Hematopoietic multipotent progenitor cell treated with erythropoietin and hydrocortisone succinate and interleukin-3 and kit ligand, for 4 days (in vitro differentiated cells): ENCODE measurements around the gene SLC25A33.
"Not testable (repeated sequence)": the region's sequence is repeated elsewhere in the genome, so short reads cannot be mapped to it uniquely, and the experiment has no call there.

Experiments
- DNase-seq: peaks from one replicate; pipeline ENCODE4 v3.0.0-alpha.2; 2015

SLC25A33 gene

GRCh38 chr1:9602794-9603167 is 63.5 kb downstream of the SLC25A33 start:
- no peak for DNase-seq

DNA sequence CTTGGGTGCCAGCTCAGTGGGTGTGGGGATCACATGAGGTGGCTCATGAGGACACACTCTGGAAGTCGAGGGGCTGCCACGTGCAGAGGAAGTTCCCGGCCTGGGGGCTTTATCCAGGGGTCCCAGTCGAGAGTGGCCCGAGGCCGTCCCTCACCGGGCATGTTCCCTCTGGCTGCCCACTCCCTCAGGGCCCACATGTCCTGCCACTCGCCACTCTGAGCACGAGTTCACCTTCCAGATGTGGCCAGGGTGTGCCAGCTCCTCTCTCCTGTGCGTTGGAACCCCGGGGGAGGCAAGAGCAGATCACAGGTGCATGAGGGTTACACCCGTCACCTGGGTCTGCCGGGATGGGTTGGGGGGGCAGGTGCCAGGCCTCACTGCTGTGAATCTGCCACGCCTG is 64.0 kb downstream of the SLC25A33 start:
- no peak for DNase-seq

- DNase-seq: no peak
Observed at GRCh38 chr1:9603766-9604753, 64.8 kb downstream of the SLC25A33 start.

DNA sequence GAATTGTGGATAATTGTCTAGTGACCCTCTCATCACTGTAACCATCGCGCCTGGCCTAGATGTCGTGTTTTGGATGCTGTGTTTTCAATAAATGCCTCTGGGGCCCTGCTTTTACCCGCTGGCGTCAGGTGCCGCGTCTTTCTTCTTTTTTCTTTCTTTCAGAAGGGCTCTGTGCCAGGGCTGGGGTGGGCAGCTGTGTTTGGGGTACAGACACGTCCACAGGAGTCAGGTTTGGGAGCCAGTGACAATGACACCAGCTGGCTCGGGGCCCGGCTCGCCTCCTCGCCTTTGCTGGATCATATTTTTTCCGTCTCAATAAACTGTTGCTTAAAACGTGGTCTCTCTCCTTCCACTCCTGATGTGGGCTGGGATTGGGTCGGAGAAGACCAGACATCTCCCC is 65.6 kb downstream of the SLC25A33 start:
- no peak for DNase-seq

DNA sequence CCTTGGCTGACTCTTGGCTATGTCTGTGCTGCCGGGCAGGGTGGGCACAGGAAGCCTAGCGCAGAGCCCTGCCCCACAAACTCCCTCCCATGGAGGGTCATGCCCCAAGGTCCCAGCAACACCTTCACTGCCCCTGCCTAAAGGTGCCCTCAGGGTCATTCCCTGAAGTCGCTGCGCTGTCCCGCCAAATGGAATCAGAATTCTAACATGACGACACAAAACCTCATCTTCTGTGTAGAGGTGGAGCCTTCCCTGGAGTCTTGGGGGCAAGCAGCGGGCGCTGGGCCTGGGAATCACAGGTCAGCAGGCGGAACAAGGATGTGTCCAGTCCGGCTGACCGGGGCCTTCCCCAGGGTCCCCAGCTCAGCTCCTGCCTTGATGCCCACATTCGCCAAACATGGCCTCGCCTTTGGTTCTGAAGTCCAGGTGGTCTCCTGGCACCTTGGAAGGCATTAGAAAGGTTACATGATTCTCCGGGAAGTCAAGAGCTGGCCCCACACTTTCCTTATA is 66.7 kb downstream of the SLC25A33 start:
- DNase-seq: no peak

DNA sequence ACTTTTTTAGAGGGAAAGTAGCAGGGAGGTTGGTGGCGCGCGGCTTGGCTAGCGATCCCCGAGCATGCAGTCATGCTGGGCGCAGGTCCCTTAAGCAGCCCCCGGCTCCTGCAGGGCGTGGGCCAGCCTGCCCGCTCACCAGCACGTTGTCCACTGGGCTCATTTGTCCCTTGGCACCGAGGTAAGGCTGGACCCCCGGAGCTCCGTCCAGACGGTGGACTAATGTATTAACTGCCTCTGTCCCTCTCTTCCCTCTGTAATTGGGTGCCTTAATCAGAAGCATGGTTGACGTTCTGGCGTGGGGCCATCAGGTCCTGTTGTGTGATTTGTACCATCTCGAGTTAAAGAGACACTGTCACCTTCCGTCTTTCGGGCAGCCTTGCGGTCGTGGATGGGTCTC is 67.2 kb downstream of the SLC25A33 start:
- no peak for DNase-seq

GRCh38 chr1:9606948-9607347 is 67.7 kb downstream of the SLC25A33 start:
- DNase-seq: no peak

GRCh38 chr1:9607352-9607751 is 68.1 kb downstream of the SLC25A33 start:
- DNase-seq: no peak

GRCh38 chr1:9609998-9610397 is 70.7 kb downstream of the SLC25A33 start:
- no peak for DNase-seq

DNA sequence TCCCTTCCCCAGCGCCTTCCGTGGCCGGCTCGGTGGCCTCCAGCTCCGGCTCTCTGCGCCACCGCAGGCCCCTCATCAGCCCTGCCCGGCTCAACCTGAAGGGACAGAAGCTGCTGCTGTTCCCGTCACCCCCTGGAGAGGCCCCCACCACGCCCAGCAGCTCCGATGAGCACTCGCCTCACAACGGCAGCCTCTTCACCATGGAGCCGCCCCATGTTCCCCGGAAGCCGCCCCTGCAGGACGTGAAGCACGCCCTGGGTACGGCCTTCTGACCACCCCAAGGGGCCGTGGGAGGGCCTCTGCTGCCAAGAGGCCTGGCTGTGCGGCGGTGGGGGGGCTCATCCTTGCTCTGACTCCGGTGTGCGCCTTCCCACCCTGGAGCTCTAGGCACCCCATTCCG is 71.3 kb downstream of the SLC25A33 start:
- no peak for DNase-seq

DNA sequence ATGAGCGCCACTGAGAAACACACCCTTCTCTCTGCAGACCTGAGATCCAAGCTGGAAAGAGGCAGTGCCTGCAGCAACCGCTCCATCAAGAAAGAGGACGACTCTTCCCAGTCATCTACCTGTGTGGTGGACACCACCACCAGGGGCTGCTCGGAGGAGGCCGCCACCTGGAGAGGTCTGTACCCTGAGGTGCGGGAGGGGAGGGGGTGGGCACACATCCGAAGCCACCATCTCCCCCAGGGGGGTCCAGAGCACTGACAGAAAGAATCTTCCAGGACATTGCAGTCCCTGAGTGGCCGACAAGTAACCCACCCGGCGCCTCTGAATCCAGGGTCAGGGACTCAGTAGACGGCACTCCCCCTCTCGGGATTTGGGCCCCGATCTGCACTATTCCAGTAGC is 72.5 kb downstream of the SLC25A33 start:
- no peak for DNase-seq

GRCh38 chr1:9612162-9612845 is 73.0 kb downstream of the SLC25A33 start:
- DNase-seq: no peak

GRCh38 chr1:9612871-9613624 is 73.8 kb downstream of the SLC25A33 start:
- DNase-seq: no peak

- no peak for DNase-seq
Observed at GRCh38 chr1:9613625-9614299, 74.5 kb downstream of the SLC25A33 start.

GRCh38 chr1:9615316-9616063 is 76.2 kb downstream of the SLC25A33 start:
- peak; percentile 93 for DNase-seq

DNA sequence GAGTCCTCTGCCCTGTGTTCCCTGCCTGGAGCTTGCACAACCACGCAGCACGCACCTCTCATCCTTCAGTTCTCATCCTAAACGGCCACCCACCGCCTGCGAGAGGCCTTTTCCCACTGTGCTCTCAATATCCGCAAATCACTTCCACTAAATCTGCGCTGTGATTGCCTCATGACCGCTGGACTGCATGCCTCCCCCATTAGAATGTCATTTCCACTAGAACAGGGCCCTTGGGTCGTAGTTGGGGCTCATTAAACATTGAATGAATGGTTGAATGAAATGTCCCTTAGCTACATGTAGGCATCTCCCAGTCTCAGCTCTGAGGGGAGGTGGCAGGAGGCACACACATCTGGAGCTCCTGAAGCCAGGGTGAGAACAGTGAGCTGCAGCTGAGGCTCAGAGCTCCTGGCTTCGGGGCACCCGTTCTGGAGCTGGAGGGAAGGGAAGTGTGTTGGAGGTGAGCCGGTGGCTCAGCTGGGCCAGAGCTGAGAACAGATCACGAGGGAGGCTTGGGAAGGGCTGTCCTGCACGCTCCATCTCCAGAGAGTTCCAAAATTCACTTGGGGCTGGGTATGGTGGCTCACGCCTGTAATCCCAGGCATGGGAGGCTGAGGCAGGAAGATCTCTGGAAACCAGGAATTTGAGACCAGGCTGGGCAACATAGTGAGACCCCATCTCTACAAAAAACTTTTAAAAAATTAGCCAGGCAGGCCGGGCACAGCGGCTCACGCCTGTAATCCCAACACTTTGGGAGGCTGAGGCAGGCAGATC is 79.8 kb downstream of the SLC25A33 start:
- no peak for DNase-seq

DNA sequence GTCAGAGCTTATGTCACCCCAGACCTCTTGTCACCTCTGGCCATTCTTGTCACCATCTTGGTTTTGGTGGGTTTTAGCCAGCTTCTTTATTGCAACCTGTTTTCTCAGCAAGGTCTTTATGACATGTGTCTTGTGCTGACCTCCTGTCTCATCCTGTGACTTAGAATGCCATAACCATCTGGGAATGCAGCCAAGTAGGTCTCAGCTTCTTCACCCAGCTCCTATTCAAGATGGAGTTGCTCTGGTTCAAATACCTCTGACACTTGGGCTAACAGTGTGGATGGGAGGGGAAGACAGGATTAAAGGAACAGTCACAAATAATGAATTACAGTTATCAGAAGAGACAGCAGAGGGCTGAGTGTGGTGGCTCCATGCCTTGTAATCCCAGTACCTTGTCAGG is 81.8 kb downstream of the SLC25A33 start:
- no peak for DNase-seq

- DNase-seq: no peak
Observed at GRCh38 chr1:9624081-9624480, 84.8 kb downstream of the SLC25A33 start.

DNA sequence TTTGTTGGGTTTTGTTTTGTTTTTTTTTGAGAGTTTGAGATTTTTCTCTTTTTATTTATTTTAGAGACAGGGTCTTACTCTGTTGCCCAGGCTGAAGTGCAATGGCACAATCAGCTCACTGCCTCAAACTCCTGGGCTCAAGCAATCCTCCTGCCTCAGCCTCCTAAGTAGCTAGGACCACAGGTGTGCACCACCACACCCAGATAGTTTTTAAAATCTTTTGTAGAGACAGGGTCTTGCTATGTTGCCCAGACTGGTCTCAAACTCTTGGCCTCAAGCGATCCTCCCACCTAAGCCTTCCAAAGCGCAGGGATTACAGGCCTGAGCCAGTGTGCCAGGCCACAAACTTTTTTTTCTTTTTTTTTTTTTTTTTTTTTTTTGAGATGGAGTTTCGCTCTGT is 85.8 kb downstream of the SLC25A33 start:
- not testable (repeated sequence) for DNase-seq

DNA sequence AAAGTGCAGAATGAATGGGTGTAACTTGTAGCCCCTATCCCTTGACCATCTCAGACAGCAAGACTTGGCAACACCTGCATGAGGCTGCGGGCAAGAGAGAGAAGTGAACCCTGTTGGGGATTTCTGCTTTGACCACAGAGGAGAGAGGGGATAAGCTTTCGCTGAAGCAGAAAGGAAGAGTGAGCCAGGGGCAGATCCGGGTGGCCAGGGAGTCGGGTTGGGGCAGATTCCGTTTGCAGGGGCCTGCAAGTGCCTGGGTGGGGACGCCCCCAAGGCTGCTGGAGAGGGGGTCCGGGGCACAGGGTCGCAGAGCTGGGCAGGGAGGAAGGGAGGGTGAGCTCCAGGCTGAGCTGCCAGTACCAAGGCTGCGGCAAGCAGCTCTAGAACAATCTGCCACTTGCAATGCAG is 86.9 kb downstream of the SLC25A33 start:
- DNase-seq: peak; percentile 37
